Measurements from ENCODE around the gene CRYL1. TPM values are rescaled to one million over a fixed set of nuclear protein-coding genes. Genes with fewer than 3 reads are reported as not detected.

The CRYL1 gene
- total and polyA plus RNA-seq, 9 of the 15 experiments (the other 6 are each of a cell fraction or from before 2014, with no cell fraction given), result 1.0 to 6.9 (median 2.4) TPM

GRCh38 chr13:20387006-20387405 lies 138.7 kb downstream of the CRYL1 start:
- FAIRE-seq, result no peak
- no TSS peak for BruUV-seq (replicated peaks)
- H3K27ac ChIP-seq (ENCODE audit: extremely low read depth, low read depth, low read length), result no peak overlapping the region
- in situ Hi-C loops (cut with MboI) (no loop called here), intact Hi-C loops (cut with micrococcal nuclease) (no loop called here)
- no peak overlapping the region for H3K9ac ChIP-seq (ENCODE audit: insufficient read depth in 1 of 2, low read depth in 2 of 2, low read length in 2 of 2)
- no peaks in the 10 kb centered on the region for H3K79me2 ChIP-seq (ENCODE audit: control insufficient read depth, insufficient read depth, low read length)
- ATAC-seq, result no peak
- 0% methylated on average over 5 of the region's 5 CpGs for whole genome bisulfite sequencing (ENCODE audit: insufficient coverage, low coverage, missing lambda C conversion rate)
- no peaks in the 10 kb centered on the region for H3K4me1 ChIP-seq (replicated peaks in 1 of 2; ENCODE audit: control insufficient read depth in 2 of 2, insufficient read depth in 2 of 2, low read length in 2 of 2)
- no peaks in the 10 kb centered on the region for H4K20me1 ChIP-seq (replicated peaks; ENCODE audit: control insufficient read depth, insufficient read depth, low read length)
- no peaks in the 10 kb centered on the region for H3K36me3 ChIP-seq (ENCODE audit: control insufficient read depth, insufficient read depth, low read length)
- no peak overlapping the region for H2AFZ ChIP-seq (ENCODE audit: low read depth, low read length)
- no peaks in the 10 kb centered on the region for H3K9me3 ChIP-seq (replicated peaks; ENCODE audit: control insufficient read depth, insufficient read depth, low read depth, low read length)
- ChIA-PET CTCF (ENCODE audit: low intra/inter-chr PET ratio) (no interaction called here), POLR2A (no interaction called here)
- H3K27me3 ChIP-seq (ENCODE audit: control insufficient read depth in 2 of 2, insufficient read depth in 2 of 2, low read length in 2 of 2), result 0 out of 5 replicates have a peak, but pooled peaks cover 0 to 2% of the 10 kb centered on the region in 2 experiments
- H3K4me3 ChIP-seq, result no peak overlapping the region
- H3K9me1 ChIP-seq (ENCODE audit: control insufficient read depth, insufficient read depth, low read length), result no peaks in the 10 kb centered on the region
- DNase-seq (ENCODE audit: extremely low read depth in 1 of 4, low spot score in 3 of 4), result no peak
- no peak overlapping the region for H3K4me2 ChIP-seq (ENCODE audit: insufficient read depth, low read length)
- TF ChIP-seq, protein P1, sequence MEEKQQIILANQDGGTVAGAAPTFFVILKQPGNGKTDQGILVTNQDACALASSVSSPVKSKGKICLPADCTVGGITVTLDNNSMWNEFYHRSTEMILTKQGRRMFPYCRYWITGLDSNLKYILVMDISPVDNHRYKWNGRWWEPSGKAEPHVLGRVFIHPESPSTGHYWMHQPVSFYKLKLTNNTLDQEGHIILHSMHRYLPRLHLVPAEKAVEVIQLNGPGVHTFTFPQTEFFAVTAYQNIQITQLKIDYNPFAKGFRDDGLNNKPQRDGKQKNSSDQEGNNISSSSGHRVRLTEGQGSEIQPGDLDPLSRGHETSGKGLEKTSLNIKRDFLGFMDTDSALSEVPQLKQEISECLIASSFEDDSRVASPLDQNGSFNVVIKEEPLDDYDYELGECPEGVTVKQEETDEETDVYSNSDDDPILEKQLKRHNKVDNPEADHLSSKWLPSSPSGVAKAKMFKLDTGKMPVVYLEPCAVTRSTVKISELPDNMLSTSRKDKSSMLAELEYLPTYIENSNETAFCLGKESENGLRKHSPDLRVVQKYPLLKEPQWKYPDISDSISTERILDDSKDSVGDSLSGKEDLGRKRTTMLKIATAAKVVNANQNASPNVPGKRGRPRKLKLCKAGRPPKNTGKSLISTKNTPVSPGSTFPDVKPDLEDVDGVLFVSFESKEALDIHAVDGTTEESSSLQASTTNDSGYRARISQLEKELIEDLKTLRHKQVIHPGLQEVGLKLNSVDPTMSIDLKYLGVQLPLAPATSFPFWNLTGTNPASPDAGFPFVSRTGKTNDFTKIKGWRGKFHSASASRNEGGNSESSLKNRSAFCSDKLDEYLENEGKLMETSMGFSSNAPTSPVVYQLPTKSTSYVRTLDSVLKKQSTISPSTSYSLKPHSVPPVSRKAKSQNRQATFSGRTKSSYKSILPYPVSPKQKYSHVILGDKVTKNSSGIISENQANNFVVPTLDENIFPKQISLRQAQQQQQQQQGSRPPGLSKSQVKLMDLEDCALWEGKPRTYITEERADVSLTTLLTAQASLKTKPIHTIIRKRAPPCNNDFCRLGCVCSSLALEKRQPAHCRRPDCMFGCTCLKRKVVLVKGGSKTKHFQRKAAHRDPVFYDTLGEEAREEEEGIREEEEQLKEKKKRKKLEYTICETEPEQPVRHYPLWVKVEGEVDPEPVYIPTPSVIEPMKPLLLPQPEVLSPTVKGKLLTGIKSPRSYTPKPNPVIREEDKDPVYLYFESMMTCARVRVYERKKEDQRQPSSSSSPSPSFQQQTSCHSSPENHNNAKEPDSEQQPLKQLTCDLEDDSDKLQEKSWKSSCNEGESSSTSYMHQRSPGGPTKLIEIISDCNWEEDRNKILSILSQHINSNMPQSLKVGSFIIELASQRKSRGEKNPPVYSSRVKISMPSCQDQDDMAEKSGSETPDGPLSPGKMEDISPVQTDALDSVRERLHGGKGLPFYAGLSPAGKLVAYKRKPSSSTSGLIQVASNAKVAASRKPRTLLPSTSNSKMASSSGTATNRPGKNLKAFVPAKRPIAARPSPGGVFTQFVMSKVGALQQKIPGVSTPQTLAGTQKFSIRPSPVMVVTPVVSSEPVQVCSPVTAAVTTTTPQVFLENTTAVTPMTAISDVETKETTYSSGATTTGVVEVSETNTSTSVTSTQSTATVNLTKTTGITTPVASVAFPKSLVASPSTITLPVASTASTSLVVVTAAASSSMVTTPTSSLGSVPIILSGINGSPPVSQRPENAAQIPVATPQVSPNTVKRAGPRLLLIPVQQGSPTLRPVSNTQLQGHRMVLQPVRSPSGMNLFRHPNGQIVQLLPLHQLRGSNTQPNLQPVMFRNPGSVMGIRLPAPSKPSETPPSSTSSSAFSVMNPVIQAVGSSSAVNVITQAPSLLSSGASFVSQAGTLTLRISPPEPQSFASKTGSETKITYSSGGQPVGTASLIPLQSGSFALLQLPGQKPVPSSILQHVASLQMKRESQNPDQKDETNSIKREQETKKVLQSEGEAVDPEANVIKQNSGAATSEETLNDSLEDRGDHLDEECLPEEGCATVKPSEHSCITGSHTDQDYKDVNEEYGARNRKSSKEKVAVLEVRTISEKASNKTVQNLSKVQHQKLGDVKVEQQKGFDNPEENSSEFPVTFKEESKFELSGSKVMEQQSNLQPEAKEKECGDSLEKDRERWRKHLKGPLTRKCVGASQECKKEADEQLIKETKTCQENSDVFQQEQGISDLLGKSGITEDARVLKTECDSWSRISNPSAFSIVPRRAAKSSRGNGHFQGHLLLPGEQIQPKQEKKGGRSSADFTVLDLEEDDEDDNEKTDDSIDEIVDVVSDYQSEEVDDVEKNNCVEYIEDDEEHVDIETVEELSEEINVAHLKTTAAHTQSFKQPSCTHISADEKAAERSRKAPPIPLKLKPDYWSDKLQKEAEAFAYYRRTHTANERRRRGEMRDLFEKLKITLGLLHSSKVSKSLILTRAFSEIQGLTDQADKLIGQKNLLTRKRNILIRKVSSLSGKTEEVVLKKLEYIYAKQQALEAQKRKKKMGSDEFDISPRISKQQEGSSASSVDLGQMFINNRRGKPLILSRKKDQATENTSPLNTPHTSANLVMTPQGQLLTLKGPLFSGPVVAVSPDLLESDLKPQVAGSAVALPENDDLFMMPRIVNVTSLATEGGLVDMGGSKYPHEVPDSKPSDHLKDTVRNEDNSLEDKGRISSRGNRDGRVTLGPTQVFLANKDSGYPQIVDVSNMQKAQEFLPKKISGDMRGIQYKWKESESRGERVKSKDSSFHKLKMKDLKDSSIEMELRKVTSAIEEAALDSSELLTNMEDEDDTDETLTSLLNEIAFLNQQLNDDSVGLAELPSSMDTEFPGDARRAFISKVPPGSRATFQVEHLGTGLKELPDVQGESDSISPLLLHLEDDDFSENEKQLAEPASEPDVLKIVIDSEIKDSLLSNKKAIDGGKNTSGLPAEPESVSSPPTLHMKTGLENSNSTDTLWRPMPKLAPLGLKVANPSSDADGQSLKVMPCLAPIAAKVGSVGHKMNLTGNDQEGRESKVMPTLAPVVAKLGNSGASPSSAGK (IDR thresholded peaks at IDR 0.05), result no peak
- TF ChIP-seq RBM22 (IDR thresholded peaks at IDR 0.05; ENCODE audit: low read depth, low read length, poor library complexity, severe bottlenecking) (no peak), UBTF (IDR thresholded peaks at IDR 0.05; ENCODE audit: borderline replicate concordance in 1 of 2, low read depth in 2 of 2, low read length in 2 of 2) (no peak), HMG20B (CRISPR knock-in tag; IDR thresholded peaks at IDR 0.05) (no peak)
- TF ChIP-seq, protein P2, sequence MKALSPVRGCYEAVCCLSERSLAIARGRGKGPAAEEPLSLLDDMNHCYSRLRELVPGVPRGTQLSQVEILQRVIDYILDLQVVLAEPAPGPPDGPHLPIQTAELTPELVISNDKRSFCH (CRISPR knock-in tag; IDR thresholded peaks at IDR 0.05), result no peak
- TF ChIP-seq, protein P2 (tag; IDR thresholded peaks at IDR 0.05), result no peak
- TF ChIP-seq, protein P3, sequence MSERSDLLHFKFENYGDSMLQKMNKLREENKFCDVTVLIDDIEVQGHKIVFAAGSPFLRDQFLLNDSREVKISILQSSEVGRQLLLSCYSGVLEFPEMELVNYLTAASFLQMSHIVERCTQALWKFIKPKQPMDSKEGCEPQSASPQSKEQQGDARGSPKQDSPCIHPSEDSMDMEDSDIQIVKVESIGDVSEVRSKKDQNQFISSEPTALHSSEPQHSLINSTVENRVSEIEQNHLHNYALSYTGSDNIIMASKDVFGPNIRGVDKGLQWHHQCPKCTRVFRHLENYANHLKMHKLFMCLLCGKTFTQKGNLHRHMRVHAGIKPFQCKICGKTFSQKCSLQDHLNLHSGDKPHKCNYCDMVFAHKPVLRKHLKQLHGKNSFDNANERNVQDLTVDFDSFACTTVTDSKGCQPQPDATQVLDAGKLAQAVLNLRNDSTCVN (CRISPR knock-in tag; IDR thresholded peaks at IDR 0.05), result no peak

Data from K562 (cell line).